Gastroesophageal sphincter (tissue), 4 donors: ENCODE measurements around the gene BTRC. TPM values are rescaled to one million over a fixed set of nuclear protein-coding genes. Genes with fewer than 3 reads are reported as not detected.
"Not testable (repeated sequence)": the region's sequence is repeated elsewhere in the genome, so short reads cannot be mapped to it uniquely, and the experiment has no call there.

Experiments
- ATAC-seq: fragments of 150-250 bp; one replicate; pipeline ENCODE4 v1.9.1; 2016; ENCODE audit warnings: mild to moderate bottlenecking, moderate library complexity
- H3K27ac ChIP-seq, 4 donors: fragments of 200-600 bp; sonication (generic) in 3 of 4; 1 replicate in 3 of 4; 2 replicates in 1 of 4; pipeline ENCODE4 v1.5.1; 2016 to 2019
- H3K27me3 ChIP-seq: fragments of 200-600 bp; sonication (generic); one replicate; pipeline ENCODE4 v1.5.1; 2019
- H3K36me3 ChIP-seq, 2 donors: fragments of 200-600 bp; sonication (generic); one replicate each; pipeline ENCODE4 v1.5.1; 2019; ENCODE audit warnings: control low read depth in 1 of 2
- H3K4me1 ChIP-seq, 3 donors: fragments of 200-600 bp; sonication (generic); 1 replicate in 2 of 3; 2 replicates in 1 of 3; pipeline ENCODE4 v1.5.1; 2016 to 2019; ENCODE audit warnings: control low read depth in 2 of 3
- H3K4me3 ChIP-seq, 2 donors: fragments of 200-600 bp; sonication (generic); one replicate each; pipeline ENCODE4 v1.5.1; 2019; ENCODE audit warnings: mild to moderate bottlenecking in 1 of 2, moderate library complexity in 1 of 2
- H3K9me3 ChIP-seq, 3 donors: fragments of 200-600 bp; sonication (generic); one replicate each; pipeline ENCODE4 v1.5.1; 2017 to 2019; ENCODE audit warnings: control low read depth in 2 of 3
- EP300 ChIP-seq: sonication (generic); formaldehyde crosslinking; IDR thresholded peaks from one replicate; pipeline ENCODE4 v1.6.1; 2017; ENCODE audit warnings: antibody characterized with exemption, mild to moderate bottlenecking
- POLR2A ChIP-seq, 2 donors: fragments of 450-650 bp; IDR thresholded peaks; one replicate each; pipeline ENCODE4 v1.6.1; 2017; ENCODE audit warnings: antibody characterized with exemption in 2 of 2, mild to moderate bottlenecking in 2 of 2, moderate library complexity in 1 of 2
- POLR2AphosphoS5 ChIP-seq: sonication (generic); formaldehyde crosslinking; IDR thresholded peaks from one replicate; pipeline ENCODE4 v1.6.1; 2017; ENCODE audit warnings: antibody characterized with exemption
- WGBS, 2 donors: methylation state at CpG; one replicate each; pipeline ENCODE4 v1.1.5; 2018; ENCODE audit warnings: low coverage in 1 of 2; 5-methylcytosine and 5-hydroxymethylcytosine counted together
- total RNA-seq, 4 donors: library from RNA; depleted of rRNA; stranded (reverse); fragments of >200 nt; gene quantifications; one replicate each; pipeline ENCODE4 v1.1.0, GENCODE V29; 2016
- TF ChIP-seq, protein P1 (sequence below), 4 experiments: fragments of 200-600 bp in 2 of 4; fragments of 450-650 bp in 2 of 4; sonication (generic) in 1 of 4; IDR thresholded peaks; one replicate each; pipeline ENCODE4 v1.5.1; 2017 to 2019; ENCODE audit warnings: antibody characterized with exemption in 4 of 4, mild to moderate bottlenecking in 2 of 4, moderate library complexity in 2 of 4

Gene BTRC
- total RNA-seq, 4 donors from 2014 or later, result 9.0 to 15.6 (median 14.1) TPM

DNA sequence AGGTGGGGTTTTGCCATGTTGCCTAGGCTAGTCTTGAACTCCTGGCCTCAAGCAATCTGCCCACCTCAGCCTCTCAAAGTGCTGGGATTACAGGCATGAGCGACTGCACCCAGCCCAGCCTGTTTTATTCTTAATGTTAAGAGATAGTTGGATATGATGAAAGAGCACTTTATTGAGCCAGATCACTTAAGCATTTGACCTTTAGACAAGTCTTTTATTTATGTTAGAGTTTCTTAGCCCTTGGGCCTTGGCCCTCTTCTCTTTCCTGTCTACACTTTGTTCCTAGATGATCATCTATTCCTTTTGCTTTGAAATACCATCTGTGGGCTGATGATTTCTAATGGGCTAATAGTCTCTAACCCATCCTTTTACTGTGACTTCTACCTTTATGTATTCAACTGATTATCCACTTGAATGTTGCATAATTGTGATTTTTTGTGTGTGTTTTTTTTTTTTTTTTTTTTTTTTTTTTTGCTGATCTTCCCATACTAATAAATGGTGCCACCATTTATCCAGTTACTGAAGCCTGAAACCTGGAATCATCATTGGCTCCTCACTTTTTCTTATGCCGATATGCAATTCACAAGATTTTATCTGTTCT lies 34.8 kb downstream of the BTRC start:
- no peak overlapping the region for H3K27ac ChIP-seq
- no peak overlapping the region for H3K4me3 ChIP-seq
- ATAC-seq, result no peak
- H3K4me1 ChIP-seq, result peaks cover 0 to 37% (median 3%) of the 10 kb centered on the region in 3 donors
- no peaks in the 10 kb centered on the region for H3K36me3 ChIP-seq
- TF ChIP-seq EP300, result no peak
- TF ChIP-seq, protein P1, sequence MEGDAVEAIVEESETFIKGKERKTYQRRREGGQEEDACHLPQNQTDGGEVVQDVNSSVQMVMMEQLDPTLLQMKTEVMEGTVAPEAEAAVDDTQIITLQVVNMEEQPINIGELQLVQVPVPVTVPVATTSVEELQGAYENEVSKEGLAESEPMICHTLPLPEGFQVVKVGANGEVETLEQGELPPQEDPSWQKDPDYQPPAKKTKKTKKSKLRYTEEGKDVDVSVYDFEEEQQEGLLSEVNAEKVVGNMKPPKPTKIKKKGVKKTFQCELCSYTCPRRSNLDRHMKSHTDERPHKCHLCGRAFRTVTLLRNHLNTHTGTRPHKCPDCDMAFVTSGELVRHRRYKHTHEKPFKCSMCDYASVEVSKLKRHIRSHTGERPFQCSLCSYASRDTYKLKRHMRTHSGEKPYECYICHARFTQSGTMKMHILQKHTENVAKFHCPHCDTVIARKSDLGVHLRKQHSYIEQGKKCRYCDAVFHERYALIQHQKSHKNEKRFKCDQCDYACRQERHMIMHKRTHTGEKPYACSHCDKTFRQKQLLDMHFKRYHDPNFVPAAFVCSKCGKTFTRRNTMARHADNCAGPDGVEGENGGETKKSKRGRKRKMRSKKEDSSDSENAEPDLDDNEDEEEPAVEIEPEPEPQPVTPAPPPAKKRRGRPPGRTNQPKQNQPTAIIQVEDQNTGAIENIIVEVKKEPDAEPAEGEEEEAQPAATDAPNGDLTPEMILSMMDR (IDR thresholded peaks at IDR 0.05), result no peak
- no peak for TF ChIP-seq POLR2A (IDR thresholded peaks at IDR 0.05)
- TF ChIP-seq POLR2AphosphoS5, result no peak
- WGBS, 2 donors, result 69 to 92% methylated on average over 2 of the region's 2 CpGs
- H3K27me3 ChIP-seq, result no peaks in the 10 kb centered on the region
- no peaks in the 10 kb centered on the region for H3K9me3 ChIP-seq

DNA sequence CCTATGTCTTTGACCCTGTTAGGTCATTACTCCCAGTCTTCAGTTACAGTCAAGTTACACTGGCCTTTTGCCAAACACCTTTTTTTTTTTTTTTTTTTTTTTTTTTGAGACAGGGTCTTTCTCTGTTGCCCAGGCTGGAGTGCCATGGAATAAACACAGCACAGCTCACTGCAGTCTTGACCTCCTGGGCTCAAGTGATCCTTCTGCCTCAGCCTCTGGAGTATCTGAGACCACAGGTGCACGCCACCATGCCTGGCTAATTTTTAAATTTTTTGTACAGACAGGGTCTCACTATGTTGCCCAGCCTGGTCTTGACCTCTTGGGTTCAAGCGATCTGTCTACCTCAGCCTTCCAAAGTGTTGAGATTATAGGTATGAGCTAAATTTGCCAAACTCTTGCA lies 35.6 kb downstream of the BTRC start:
- WGBS, 2 donors, result 94 to 100% methylated on average over 2 of the region's 2 CpGs

DNA sequence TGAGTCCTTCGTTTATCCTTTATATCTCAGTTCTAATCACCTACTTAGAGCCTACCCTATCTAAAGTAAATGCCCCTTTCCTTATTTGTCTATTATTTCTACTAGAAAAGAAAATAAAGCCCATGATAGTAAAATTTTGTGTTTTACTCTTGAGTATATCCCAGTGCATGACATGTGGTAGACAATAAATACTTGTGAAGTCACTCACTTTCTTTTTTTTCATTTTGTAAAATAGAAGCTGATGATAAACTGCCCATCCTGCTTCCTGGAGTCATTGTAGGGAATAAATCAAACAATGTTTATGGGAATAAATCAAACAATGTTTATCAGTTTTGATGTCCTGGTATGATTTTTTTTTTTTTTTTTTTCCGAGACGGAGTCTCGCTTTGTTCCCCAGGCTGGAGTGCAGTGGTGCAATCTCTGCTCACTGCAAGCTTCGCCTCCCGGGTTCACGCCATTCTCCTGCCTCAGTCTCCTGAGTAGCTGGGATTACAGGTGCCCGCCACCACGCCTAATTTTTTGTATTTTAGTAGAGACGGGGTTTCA lies 36.1 kb downstream of the BTRC start:
- no peaks in the 10 kb centered on the region for H3K9me3 ChIP-seq
- peaks cover 0 to 28% (median 0%) of the 10 kb centered on the region in 3 donors for H3K4me1 ChIP-seq
- TF ChIP-seq EP300, result no peak
- TF ChIP-seq POLR2AphosphoS5, result no peak
- TF ChIP-seq, protein P1 (IDR thresholded peaks at IDR 0.05), result no peak
- no peak for TF ChIP-seq POLR2A (IDR thresholded peaks at IDR 0.05)
- WGBS, 2 donors, result 87 to 92% methylated on average over 2 to 10 of the region's 10 CpGs
- no peak overlapping the region for H3K27ac ChIP-seq
- H3K27me3 ChIP-seq, result no peaks in the 10 kb centered on the region
- ATAC-seq, result no peak
- H3K36me3 ChIP-seq, result no peaks in the 10 kb centered on the region
- no peak overlapping the region for H3K4me3 ChIP-seq

More for the DNA sequence above, 35.6 kb downstream of the BTRC start:
- H3K4me1 ChIP-seq, result peaks cover 0 to 29% (median 0%) of the 10 kb centered on the region in 3 donors
- not testable (repeated sequence) for H3K27me3 ChIP-seq, ATAC-seq, H3K9me3 ChIP-seq, H3K4me3 ChIP-seq, H3K36me3 ChIP-seq, H3K27ac ChIP-seq

DNA sequence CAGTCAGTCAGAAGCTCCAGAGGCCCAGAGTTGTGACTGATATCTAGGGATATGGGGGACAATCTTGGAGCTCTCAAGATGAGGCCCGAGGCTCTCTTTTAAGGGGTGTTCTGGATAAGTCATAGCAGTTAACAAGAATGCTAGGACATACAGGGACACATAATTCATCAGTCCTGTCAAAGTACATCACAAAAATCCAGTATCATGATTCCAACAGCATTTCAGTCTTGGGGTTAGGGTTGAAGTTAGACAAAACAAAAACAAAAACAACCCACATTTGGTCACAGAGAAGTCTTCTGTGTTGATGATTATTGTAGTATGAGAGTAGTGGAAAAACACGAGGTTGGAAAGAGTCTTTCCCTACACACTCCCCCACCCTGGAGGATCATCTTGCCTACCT lies 39.4 kb downstream of the BTRC start:
- 58 to 64% methylated on average over 2 of the region's 2 CpGs for WGBS, 2 donors
- no peaks in the 10 kb centered on the region for H3K36me3 ChIP-seq
- TF ChIP-seq EP300 (no peak), POLR2A (IDR thresholded peaks at IDR 0.05) (no peak)

DNA sequence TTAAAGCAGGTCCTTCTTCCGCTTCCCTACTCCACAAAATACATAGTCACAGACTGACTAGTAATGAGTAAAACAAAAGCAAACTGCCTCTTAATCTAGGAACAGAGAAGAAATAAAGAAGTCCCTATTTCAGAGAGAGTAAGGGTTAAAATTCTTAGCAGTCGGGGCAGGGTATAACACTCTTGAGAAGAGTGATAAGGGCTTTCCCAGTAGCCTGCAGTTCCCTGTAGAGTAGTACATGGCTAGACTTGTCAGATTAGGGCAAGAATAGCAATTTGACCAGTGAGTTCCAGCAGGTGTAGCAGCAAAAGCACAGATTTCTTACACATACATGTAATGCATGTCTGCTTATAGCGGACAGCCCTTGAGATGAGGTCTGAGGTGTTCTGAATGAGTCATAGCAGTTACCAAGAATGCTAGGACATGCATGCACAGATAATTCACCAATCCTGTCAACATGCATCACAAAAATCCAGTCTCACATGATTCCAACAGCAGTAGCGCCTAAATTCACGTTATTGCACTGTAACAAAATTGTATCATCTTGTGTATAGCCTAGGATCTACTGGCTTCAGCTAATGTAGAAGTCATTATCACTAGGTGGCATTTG lies 40.7 kb downstream of the BTRC start:
- TF ChIP-seq, protein P1 (IDR thresholded peaks at IDR 0.05), result no peak
- Histone ChIP-seq H3K4me1 (peaks cover 0 to 14% (median 0%) of the 10 kb centered on the region in 3 donors), H3K9me3 (no peaks in the 10 kb centered on the region), H3K27ac (no peak overlapping the region), H3K27me3 (no peaks in the 10 kb centered on the region), H3K4me3 (no peak overlapping the region), H3K36me3 (no peaks in the 10 kb centered on the region)
- no peak for ATAC-seq
- WGBS, 2 donors, result 80 to 91% methylated on average over 4 to 5 of the region's 5 CpGs

More for the DNA sequence above, 39.4 kb downstream of the BTRC start:
- ATAC-seq, result no peak
- H3K27me3 ChIP-seq, result no peaks in the 10 kb centered on the region
- no peaks in the 10 kb centered on the region for H3K9me3 ChIP-seq
- H3K27ac ChIP-seq, result no peak overlapping the region
- peaks cover 0 to 20% (median 0%) of the 10 kb centered on the region in 3 donors for H3K4me1 ChIP-seq
- no peak overlapping the region for H3K4me3 ChIP-seq

- Histone ChIP-seq H3K4me1 (peaks cover 0 to 16% (median 0%) of the 10 kb centered on the region in 3 donors), H3K36me3 (no peaks in the 10 kb centered on the region), H3K27ac (no peak overlapping the region), H3K4me3 (no peak overlapping the region), H3K27me3 (no peaks in the 10 kb centered on the region), H3K9me3 (no peaks in the 10 kb centered on the region)
- ATAC-seq, result no peak
- no peak for TF ChIP-seq EP300
- TF ChIP-seq POLR2AphosphoS5, result no peak
- TF ChIP-seq, protein P1 (IDR thresholded peaks at IDR 0.05), result no peak
- no peak for TF ChIP-seq POLR2A (IDR thresholded peaks at IDR 0.05)
These were observed 43.2 kb downstream of the BTRC start for GRCh38 chr10:101397140-101397539.
